GM19193 (cell line): Measurements from ENCODE around the gene CYP4F8.

Experiments used
- POLR2A ChIP-seq: IDR thresholded peaks from 4 replicates; pipeline ENCODE4 v1.6.1; 2011; ENCODE audit not compliant: insufficient read depth, insufficient read length; ENCODE audit errors: extremely low read depth

CYP4F8 gene

DNA sequence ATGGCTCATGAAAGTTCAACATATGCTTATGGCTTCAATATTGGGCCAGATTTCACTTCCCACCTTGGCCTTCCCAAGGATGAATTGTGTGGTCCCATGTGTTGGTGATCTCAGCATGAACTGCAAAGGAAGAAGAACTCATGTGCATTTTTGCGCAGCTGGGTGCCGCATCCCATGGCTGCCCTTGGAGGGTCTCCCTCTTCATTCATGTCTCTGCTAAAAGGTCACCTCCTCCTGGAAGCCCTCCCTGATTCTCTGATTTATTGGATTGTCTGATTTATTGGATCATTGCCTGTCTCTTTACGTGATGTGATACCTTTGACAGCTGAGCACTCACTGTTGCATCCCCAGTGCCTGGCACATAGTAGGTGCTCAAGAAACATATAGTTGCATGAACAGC, 1.7 kb upstream of the CYP4F8 start:
- no peak for TF ChIP-seq POLR2A

DNA sequence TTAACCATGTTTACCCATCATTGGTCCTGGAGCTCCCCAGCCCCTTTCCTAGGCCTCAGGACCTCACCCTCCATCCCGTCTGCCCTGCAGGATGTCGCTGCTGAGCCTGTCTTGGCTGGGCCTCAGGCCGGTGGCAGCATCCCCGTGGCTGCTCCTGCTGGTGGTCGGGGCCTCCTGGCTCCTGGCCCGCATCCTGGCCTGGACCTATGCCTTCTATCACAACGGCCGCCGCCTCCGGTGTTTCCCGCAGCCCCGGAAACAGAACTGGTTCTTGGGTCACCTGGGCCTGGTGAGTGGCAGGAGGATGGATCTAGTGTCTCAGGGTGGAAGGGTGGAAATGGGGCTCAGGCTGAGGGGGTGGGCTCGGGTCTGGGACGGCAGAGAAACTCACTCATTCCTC, 508 bp downstream of the CYP4F8 start:
- no peak for TF ChIP-seq POLR2A

DNA sequence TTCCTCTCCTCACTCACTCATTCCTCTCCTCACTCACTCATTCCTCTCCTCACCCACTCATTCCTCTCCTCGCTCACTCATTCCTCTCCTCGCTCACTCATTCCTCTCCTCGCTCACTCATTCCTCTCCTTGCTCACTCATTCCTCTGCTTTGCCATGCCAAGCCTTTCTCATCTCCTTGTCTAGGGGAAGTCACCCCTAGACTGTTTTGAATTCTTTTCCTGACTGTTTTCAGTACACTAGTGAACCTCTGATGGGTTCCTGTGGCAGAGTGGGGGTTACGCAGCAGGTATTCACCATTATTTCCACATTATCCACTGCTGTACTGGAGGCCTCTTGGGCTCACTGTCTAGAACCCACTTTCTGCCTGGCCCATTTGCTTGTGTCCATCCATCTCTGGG, 1.2 kb downstream of the CYP4F8 start:
- no peak for TF ChIP-seq POLR2A

DNA sequence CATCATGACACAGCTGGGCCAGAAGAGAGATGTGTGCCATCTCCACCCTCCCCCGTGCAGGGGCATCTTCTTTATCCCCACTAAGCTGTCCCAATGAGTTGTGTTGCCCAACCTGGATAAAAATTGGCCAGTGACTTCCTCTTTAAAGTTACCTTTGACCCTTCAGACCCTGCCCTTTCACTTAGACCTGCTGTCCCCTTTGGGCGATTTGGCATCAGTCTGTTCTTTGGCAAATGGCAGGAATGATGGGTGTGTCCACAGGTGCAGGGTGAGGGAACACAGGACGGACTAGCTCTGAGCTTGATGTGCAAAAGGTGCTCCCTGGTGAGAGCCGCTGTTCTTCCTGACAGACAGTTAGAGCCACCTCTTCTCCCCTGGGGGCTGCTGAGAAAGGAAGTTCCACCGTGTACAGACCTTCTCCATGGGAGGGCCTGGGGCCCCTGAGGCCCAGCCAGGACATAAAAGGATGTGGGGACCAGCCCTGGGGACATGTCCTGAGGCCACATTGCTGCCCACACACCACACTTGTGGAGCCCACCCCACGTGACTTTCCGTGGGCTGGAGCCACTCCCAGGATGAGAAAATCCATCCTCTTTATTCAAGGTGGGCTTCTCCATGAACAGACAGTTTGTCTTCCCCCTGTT, 1.7 kb downstream of the CYP4F8 start:
- TF ChIP-seq POLR2A: no peak

DNA sequence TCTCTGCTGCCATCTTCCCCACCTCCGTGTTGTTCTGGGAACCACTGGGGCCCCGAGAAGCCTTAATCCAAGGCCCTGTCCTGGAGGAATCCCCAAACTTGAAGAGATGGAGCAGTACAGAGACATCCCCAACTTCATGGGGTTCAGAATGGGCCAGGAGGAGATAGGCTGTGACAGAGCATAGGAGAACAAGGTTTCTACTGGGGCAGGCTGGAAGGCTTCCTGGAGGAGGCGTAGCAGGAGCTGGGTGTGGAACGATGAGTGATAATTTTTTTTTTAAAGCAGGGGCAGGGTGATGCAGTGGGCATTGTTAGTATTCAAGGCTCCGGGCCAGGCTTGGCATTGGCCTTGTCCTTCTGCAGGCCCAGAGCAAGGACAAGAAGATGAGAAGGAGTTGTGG, 3.3 kb downstream of the CYP4F8 start:
- no peak for TF ChIP-seq POLR2A

DNA sequence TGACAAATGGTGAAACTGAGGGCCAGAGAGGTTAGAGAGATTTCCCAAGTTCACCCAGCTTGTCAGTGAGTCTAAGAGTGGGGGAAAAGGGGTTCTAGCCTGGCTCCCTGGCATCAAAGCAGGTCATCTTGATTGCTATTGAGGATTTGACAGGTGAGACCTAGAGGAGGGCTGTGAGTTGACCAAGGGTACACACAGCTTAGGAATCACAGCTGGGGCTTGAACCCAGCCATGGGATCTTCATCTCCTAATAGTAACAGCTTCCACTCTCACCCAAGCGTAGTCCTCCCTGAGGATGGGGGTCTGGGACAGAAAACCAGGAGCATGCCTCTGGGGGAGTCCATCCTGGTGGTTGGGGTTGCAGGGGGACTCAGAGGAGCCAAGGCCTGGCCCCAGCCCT, 6.8 kb downstream of the CYP4F8 start:
- TF ChIP-seq POLR2A: no peak

DNA sequence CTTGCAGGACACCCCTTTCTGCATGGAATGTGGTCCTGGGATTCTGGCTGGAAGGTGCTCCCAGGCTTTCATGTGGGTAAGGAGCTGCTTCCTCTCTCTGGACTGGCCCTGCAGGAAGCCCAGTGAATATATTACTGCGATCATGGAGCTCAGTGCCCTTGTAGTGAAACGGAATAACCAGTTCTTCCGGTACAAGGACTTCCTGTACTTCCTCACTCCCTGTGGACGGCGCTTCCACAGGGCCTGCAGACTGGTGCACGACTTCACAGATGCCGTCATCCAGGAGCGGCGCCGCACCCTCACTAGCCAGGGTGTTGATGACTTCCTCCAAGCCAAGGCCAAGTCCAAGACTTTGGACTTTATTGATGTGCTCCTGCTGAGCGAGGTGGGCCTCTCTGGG, 8.0 kb downstream of the CYP4F8 start:
- TF ChIP-seq POLR2A: no peak

GRCh38 chr19:15623711-15624318, 8.8 kb downstream of the CYP4F8 start:
- TF ChIP-seq POLR2A: no peak

GRCh38 chr19:15628236-15629002, 13.4 kb downstream of the CYP4F8 start:
- no peak for TF ChIP-seq POLR2A

DNA sequence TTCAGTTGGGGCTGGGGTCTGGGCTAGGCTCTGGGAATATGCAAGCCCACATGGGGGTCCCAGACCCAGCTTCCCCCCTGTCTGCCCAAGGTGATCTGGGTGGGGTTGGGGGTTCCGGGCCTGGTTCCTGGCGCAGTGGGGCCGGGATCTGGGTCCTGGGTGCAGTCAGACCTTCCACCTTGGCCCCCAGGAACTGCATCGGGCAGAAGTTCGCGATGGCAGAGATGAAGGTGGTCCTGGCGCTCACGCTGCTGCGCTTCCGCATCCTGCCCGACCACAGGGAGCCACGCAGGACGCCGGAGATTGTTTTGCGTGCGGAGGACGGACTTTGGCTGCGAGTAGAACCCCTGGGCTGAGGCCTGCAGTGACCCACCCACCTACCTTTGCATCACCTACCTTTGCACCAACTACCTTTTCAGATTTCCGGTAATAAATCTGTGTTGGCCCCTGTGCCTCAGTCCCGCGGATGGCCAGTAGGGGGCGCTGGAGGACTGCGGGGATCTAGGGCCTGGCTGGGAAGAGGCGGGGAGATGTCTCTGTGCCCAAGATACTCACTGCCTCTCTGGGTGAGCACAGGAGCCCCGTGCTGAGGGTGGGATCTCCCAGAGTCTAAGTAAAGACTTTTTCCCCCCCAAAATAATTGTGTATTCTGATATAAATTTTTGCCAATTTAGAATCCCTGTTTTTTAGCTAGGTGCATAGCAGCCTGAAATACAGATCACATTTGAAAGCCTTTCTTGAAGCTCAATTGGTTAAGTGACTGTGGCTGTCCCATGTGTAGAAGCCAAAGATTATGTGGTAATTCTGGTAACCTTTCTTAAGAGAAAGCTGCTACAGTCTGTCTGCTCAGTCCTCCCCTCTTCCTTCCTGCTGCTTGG, 14.2 kb downstream of the CYP4F8 start:
- no peak for TF ChIP-seq POLR2A

DNA sequence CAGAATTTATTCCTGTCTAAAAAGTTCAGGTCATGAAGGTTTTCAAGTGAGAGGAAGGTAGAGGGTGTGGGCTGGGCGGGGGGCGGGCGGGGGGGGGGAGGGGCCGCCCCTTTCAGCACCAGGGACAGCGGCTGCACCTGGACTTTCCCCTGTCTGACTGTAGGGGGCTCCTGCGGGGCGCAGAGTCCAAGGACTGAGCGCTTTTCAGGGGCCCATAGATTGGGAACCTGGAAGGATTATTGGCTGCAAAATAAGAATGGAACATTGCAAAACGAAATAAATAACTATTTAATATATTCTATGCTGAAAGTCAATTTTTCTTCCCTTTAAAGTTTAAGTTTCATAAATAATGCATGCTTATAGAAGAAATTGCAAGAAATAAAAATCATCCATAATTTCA, 16.8 kb downstream of the CYP4F8 start:
- no peak for TF ChIP-seq POLR2A

- no peak for TF ChIP-seq POLR2A
These were observed 18.2 kb downstream of the CYP4F8 start for GRCh38 chr19:15633082-15633835.

DNA sequence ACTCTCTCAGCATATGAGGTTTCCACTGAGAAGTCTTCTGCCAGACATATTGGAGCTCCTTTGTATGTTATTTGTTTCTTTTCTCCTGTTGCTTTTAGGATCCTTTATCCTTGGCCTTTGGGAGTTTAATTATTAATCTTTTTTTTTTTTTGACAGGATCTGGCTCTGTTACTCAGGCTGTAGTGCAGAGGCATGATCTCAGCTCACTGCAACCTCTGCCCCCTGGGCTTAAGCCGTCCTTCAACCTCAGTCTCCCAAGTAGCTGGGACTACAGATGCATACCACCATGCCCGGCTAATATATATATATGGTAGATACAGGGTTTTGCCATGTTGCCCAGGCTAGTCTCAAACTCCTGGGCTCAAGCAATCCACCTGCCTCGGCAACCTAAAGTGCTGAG, 19.1 kb downstream of the CYP4F8 start:
- TF ChIP-seq POLR2A: no peak

- TF ChIP-seq POLR2A: no peak
These were observed 20.2 kb downstream of the CYP4F8 start for GRCh38 chr19:15635016-15635805.
